K562 (cell line): ENCODE results near the gene ATP13A4. TPM values are rescaled to one million over a fixed set of nuclear protein-coding genes. Genes with fewer than 3 reads are reported as not detected.

ENCODE experiments used
- ARNT ChIP-seq, 2 experiments: fragments of 450-650 bp; IDR thresholded peaks; 2 replicates each; pipeline ENCODE4 v1.6.1; 2016; ENCODE audit warnings: mild to moderate bottlenecking in 1 of 2
- ATF1 ChIP-seq, 2 experiments: fragments of 450-650 bp in 1 of 2; IDR thresholded peaks; 2 replicates each; pipeline ENCODE4 v1.6.1; 2016; ENCODE audit warnings: missing compliant biosample characterization in 1 of 2, missing genetic modification characterization in 1 of 2
- BHLHE40 ChIP-seq: IDR thresholded peaks from 2 replicates; pipeline ENCODE4 v1.6.1; 2011; ENCODE audit warnings: low read length, improper control_type of control experiment
- KLF16 ChIP-seq: IDR thresholded peaks from 2 replicates; pipeline ENCODE4 v1.6.1; 2016; ENCODE audit warnings: antibody characterized with exemption
- RAD21 ChIP-seq, 2 experiments: fragments of 250-450 bp in 1 of 2; fragments of 450-650 bp in 1 of 2; sonication (Bioruptor Pico) in 1 of 2; formaldehyde crosslinking in 1 of 2; IDR thresholded peaks in 1 of 2; conservative IDR thresholded peaks in 1 of 2; 2 replicates each; pipeline versions ENCODE4 v1.4.0 to v1.8.0; 2020 to 2022; ENCODE audit warnings: mild to moderate bottlenecking in 2 of 2, moderate library complexity in 1 of 2
- RB1 ChIP-seq: fragments of 450-650 bp; IDR thresholded peaks from 2 replicates; pipeline ENCODE4 v1.6.1; 2017; ENCODE audit warnings: low read depth, mild to moderate bottlenecking
- RFX7 ChIP-seq: fragments of 250-450 bp; sonication (Bioruptor Pico); IDR thresholded peaks from 2 replicates; pipeline ENCODE4 v1.5.1; 2021; ENCODE audit warnings: mild to moderate bottlenecking
- STAG1 ChIP-seq: sonication (generic); formaldehyde crosslinking; IDR thresholded peaks from 2 replicates; pipeline ENCODE4 v1.5.0; 2020; ENCODE audit warnings: missing genetic modification reagents, borderline replicate concordance
- polyA plus RNA-seq, 8 experiments: library from polyadenylated mRNA; depleted of rRNA in 4 of 8; stranded (reverse) in 5 of 8; unstranded in 3 of 8; fragments of >200 nt; fragmentation: Nextera tagmentation in 2 of 8; fragmentation: Illumina TruSeq in 1 of 8; extraction: Ambion mirVana in 2 of 8; extraction: Trizol in 1 of 8; gene quantifications; 2 replicates each; pipeline versions ENCODE4 v1.2.1 to v1.2.3, GENCODE V29; 2011 to 2014; ENCODE audit warnings: inconsistent platforms in 1 of 8, missing spikeins in 1 of 8
- total RNA-seq, 7 experiments: library from RNA; depleted of rRNA in 6 of 7; stranded (reverse); fragments of >200 nt in 6 of 7; fragmentation: Illumina TruSeq in 2 of 7; extraction: Trizol in 2 of 7; gene quantifications; 2 replicates each; pipeline versions ENCODE4 v1.2.1 to v1.2.3, GENCODE V29; 2011 to 2021; ENCODE audit warnings: low replicate concordance in 1 of 7
- TF ChIP-seq, protein P1 (sequence below), 2 experiments: fragments of 450-650 bp; formaldehyde crosslinking in 1 of 2; IDR thresholded peaks; 2 replicates each; pipeline versions ENCODE4 v1.4.0 to v1.6.1; 2014 to 2020; ENCODE audit warnings: mild to moderate bottlenecking in 2 of 2, borderline replicate concordance in 1 of 2, low read depth in 1 of 2
- TF ChIP-seq, protein P2 (sequence below), 3 experiments: IDR thresholded peaks in 2 of 3; conservative IDR thresholded peaks in 1 of 3; 2 replicates each; pipeline ENCODE4 v1.5.1; 2011 to 2012; ENCODE audit warnings: low read length in 3 of 3, mild to moderate bottlenecking in 3 of 3, control low read depth in 2 of 3, improper control_type of control experiment in 1 of 3, inconsistent platforms in 1 of 3, low read depth in 1 of 3, mixed read lengths in 1 of 3, moderate library complexity in 1 of 3; ENCODE audit not compliant: insufficient read depth in 2 of 3
- TF ChIP-seq, protein P3 (sequence below): fragments of 450-650 bp; formaldehyde crosslinking; IDR thresholded peaks from 2 replicates; pipeline ENCODE4 v1.4.0; 2020; ENCODE audit warnings: mild to moderate bottlenecking, moderate library complexity
- TF ChIP-seq, protein P4 (sequence below): sonication (generic); formaldehyde crosslinking; IDR thresholded peaks from 2 replicates; pipeline ENCODE4 v1.8.0; 2022; ENCODE audit warnings: missing genetic modification reagents, mild to moderate bottlenecking, borderline replicate concordance

The ATP13A4 gene
- total and polyA plus RNA-seq, 9 of the 15 experiments (the other 6 are each of a cell fraction or from before 2014, with no cell fraction given) = 0.03 to 0.14 (median 0.07) TPM; not detected in 6

DNA sequence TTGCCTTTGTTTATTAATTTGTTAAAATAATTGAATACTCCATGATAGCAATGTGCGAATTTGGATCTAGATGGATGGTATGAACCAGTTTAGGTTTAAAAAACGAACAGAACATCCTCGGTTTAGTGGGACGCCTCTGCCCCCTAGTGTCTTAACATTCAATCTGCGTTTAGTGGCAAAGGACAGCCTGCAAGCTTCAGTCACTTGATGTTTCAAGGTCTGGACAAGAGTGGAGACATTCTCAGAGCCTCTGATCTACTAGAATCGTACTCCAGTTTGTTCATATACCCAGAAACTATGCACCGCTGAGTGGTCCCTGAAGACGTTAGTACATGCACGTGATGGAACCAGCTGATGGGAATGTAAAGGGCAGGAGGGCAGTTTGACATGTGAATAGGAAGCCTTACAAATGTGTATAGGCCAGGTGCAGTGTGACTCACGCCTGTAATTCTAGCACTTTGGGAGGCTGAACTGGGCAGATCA lies 17.8 kb upstream of the ATP13A4 start (continued):
- TF ChIP-seq, protein P1, sequence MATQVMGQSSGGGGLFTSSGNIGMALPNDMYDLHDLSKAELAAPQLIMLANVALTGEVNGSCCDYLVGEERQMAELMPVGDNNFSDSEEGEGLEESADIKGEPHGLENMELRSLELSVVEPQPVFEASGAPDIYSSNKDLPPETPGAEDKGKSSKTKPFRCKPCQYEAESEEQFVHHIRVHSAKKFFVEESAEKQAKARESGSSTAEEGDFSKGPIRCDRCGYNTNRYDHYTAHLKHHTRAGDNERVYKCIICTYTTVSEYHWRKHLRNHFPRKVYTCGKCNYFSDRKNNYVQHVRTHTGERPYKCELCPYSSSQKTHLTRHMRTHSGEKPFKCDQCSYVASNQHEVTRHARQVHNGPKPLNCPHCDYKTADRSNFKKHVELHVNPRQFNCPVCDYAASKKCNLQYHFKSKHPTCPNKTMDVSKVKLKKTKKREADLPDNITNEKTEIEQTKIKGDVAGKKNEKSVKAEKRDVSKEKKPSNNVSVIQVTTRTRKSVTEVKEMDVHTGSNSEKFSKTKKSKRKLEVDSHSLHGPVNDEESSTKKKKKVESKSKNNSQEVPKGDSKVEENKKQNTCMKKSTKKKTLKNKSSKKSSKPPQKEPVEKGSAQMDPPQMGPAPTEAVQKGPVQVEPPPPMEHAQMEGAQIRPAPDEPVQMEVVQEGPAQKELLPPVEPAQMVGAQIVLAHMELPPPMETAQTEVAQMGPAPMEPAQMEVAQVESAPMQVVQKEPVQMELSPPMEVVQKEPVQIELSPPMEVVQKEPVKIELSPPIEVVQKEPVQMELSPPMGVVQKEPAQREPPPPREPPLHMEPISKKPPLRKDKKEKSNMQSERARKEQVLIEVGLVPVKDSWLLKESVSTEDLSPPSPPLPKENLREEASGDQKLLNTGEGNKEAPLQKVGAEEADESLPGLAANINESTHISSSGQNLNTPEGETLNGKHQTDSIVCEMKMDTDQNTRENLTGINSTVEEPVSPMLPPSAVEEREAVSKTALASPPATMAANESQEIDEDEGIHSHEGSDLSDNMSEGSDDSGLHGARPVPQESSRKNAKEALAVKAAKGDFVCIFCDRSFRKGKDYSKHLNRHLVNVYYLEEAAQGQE (IDR thresholded peaks at IDR 0.05; ENCODE audit: borderline replicate concordance) = peak; percentile 75
- TF ChIP-seq, protein P1 (CRISPR knock-in tag; IDR thresholded peaks at IDR 0.05; ENCODE audit: low read depth) = no peak
- TF ChIP-seq ATF1 (CRISPR knock-in tag; IDR thresholded peaks at IDR 0.05) (no peak), ATF1 (tag; IDR thresholded peaks at IDR 0.05) (0 out of 2 replicates have a peak, but pooled peaks have one; percentile 16), KLF16 (peak; percentile 54), BHLHE40 (peak; percentile 52), ARNT (IDR thresholded peaks at IDR 0.05) (0 out of 4 replicates have a peak, but pooled peaks of 1 of the 2 experiments have one; percentile 47), STAG1 (0 out of 2 replicates have a peak, but pooled peaks have one; percentile 10), RB1 (0 out of 2 replicates have a peak, but pooled peaks have one; percentile 32), RAD21 (CRISPR knock-in tag; conservative IDR thresholded peaks at IDR 0.05 in 1 of 2, IDR thresholded peaks at IDR 0.05 in 1 of 2) (peak; percentile 81 to 87), RFX7 (CRISPR knock-in tag) (no peak)
- TF ChIP-seq, protein P2, sequence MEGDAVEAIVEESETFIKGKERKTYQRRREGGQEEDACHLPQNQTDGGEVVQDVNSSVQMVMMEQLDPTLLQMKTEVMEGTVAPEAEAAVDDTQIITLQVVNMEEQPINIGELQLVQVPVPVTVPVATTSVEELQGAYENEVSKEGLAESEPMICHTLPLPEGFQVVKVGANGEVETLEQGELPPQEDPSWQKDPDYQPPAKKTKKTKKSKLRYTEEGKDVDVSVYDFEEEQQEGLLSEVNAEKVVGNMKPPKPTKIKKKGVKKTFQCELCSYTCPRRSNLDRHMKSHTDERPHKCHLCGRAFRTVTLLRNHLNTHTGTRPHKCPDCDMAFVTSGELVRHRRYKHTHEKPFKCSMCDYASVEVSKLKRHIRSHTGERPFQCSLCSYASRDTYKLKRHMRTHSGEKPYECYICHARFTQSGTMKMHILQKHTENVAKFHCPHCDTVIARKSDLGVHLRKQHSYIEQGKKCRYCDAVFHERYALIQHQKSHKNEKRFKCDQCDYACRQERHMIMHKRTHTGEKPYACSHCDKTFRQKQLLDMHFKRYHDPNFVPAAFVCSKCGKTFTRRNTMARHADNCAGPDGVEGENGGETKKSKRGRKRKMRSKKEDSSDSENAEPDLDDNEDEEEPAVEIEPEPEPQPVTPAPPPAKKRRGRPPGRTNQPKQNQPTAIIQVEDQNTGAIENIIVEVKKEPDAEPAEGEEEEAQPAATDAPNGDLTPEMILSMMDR (IDR thresholded peaks at IDR 0.05 in 2 of 3, conservative IDR thresholded peaks at IDR 0.05 in 1 of 3; ENCODE audit: insufficient read depth in 2 of 3, low read depth in 1 of 3, low read length in 3 of 3) = peak; percentile 74 to 89 (median 85)
- TF ChIP-seq, protein P3, sequence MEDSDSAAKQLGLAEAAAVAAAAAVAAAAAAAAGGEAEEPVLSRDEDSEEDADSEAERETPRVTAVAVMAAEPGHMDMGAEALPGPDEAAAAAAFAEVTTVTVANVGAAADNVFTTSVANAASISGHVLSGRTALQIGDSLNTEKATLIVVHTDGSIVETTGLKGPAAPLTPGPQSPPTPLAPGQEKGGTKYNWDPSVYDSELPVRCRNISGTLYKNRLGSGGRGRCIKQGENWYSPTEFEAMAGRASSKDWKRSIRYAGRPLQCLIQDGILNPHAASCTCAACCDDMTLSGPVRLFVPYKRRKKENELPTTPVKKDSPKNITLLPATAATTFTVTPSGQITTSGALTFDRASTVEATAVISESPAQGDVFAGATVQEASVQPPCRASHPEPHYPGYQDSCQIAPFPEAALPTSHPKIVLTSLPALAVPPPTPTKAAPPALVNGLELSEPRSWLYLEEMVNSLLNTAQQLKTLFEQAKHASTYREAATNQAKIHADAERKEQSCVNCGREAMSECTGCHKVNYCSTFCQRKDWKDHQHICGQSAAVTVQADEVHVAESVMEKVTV (CRISPR knock-in tag) = peak; percentile 68
- TF ChIP-seq, protein P4, sequence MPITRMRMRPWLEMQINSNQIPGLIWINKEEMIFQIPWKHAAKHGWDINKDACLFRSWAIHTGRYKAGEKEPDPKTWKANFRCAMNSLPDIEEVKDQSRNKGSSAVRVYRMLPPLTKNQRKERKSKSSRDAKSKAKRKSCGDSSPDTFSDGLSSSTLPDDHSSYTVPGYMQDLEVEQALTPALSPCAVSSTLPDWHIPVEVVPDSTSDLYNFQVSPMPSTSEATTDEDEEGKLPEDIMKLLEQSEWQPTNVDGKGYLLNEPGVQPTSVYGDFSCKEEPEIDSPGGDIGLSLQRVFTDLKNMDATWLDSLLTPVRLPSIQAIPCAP (CRISPR knock-in tag) = no peak
- TF ChIP-seq, all 486 proteins: peak for 12
